Effector memory CD8-positive, alpha-beta T cell (primary cell): ENCODE measurements around the gene IMPDH2.

Experiments
- ATAC-seq: fragments of 150-1000 bp; cut with Tn5 transposase; replicated peaks from 2 replicates; pipeline ENCODE4 v1.10.0; 2021; ENCODE audit warnings: mild to moderate bottlenecking, moderate library complexity
- DNase-seq, 3 experiments: peaks; one replicate each; pipeline ENCODE4 v3.0.0; 2021
- H3K27ac Mint-ChIP-seq, 2 donors: one replicate each; pipeline ENCODE4 v1.8.0; 2022; ENCODE audit warnings: mild to moderate bottlenecking in 2 of 2, mixed read lengths in 2 of 2, moderate library complexity in 2 of 2
- H3K27me3 Mint-ChIP-seq, 2 donors: one replicate each; pipeline ENCODE4 v1.8.0; 2022; ENCODE audit warnings: mixed read lengths in 2 of 2
- H3K36me3 Mint-ChIP-seq: one replicate; pipeline ENCODE4 v1.8.0; 2022; ENCODE audit warnings: mild to moderate bottlenecking, moderate library complexity, mixed read lengths; ENCODE audit not compliant: insufficient read depth
- H3K4me1 Mint-ChIP-seq, 2 donors: one replicate each; pipeline ENCODE4 v1.8.0; 2022; ENCODE audit warnings: low read depth in 2 of 2, mixed read lengths in 2 of 2
- H3K4me3 Mint-ChIP-seq, 2 donors: one replicate each; pipeline ENCODE4 v1.8.0; 2022; ENCODE audit warnings: mild to moderate bottlenecking in 2 of 2, mixed read lengths in 2 of 2, moderate library complexity in 2 of 2
- H3K9me3 Mint-ChIP-seq, 2 donors: one replicate each; pipeline ENCODE4 v1.8.0; 2022; ENCODE audit warnings: mixed read lengths in 2 of 2

Gene IMPDH2

GRCh38 chr3:49007068-49007770, 22.0 kb downstream of the IMPDH2 start, which contains the start of gene WDR6:
Gene WDR6 (plus strand): TSS chr3:49007391. CDS start chr3:49007432, 41 bp downstream.
- H3K36me3 Mint-ChIP-seq, result peaks cover 39% of the 10 kb centered on the region
- peaks cover 23 to 35% of the 10 kb centered on the region in 2 donors for H3K4me1 Mint-ChIP-seq
- peak within 1 kb of the TSS; percentile 97 to 98 for H3K27ac Mint-ChIP-seq
- H3K9me3 Mint-ChIP-seq, result no peaks in the 10 kb centered on the region
- ATAC-seq, result peak; percentile 91
- peak within 1 kb of the TSS; percentile 98 to 99 for H3K4me3 Mint-ChIP-seq
- H3K27me3 Mint-ChIP-seq, result no peaks in the 10 kb centered on the region
- peak; percentile 92 to 97 (median 95) for DNase-seq

DNA sequence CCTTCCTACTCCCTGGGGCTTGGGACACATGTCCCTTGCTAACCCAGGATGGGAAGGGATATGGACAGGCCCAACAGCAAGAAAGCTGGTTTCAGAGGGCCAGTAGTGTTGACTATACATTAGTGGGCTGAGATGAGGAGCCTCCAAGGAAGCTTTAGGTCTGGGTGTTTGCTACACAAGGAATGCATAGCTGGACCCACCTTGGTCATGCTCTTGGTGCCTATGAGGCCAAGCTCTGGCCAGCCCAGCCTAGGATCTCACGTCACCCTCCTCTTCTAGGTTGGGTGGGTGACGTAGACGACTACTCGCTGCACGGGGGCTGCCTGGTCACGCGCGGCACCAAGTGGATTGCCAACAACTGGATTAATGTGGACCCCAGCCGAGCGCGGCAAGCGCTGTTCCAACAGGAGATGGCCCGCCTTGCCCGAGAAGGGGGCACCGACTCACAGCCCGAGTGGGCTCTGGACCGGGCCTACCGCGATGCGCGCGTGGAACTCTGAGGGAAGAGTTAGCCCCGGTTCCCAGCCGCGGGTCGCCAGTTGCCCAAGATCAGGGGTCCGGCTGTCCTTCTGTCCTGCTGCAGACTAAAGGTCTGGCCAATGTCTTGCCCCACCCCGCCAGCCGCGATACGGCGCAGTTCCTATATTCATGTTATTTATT, 22.7 kb downstream of the IMPDH2 start:
- Mint-ChIP-seq H3K4me1 (peaks cover 21 to 31% of the 10 kb centered on the region in 2 donors), H3K36me3 (peaks cover 39% of the 10 kb centered on the region), H3K27me3 (no peaks in the 10 kb centered on the region), H3K27ac (peak overlapping the region; percentile 97 to 98), H3K9me3 (no peaks in the 10 kb centered on the region), H3K4me3 (peak overlapping the region; percentile 98 to 99)
- DNase-seq (no peak), ATAC-seq (no peak)

DNA sequence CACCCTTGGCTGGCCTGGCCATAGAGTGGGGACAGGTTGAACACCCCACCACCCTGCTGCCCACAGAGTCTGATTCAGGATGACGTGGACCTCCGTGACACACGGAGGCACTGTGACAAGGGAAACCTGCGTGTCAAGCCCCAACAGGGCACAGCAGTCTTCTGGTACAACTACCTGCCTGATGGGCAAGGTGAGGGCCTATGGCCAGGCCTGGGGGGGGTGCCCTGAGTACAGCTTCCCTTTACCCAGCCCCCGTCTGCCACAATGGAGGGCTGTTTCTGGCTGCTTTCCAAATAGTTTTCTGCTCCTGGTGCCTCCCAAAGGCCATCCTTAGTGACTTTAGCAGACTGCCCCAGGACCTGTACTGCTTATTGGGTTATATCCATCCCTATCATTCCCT, 23.2 kb downstream of the IMPDH2 start:
- DNase-seq, result no peak
- Mint-ChIP-seq H3K4me1 (peaks cover 20 to 29% of the 10 kb centered on the region in 2 donors), H3K9me3 (no peaks in the 10 kb centered on the region)

GRCh38 chr3:49005303-49005680, 23.9 kb downstream of the IMPDH2 start:
- no peak overlapping the region for H3K27ac Mint-ChIP-seq
- no peak overlapping the region for H3K4me3 Mint-ChIP-seq
- peaks cover 20 to 29% of the 10 kb centered on the region in 2 donors for H3K4me1 Mint-ChIP-seq
- peaks cover 37% of the 10 kb centered on the region for H3K36me3 Mint-ChIP-seq
- H3K27me3 Mint-ChIP-seq, result no peaks in the 10 kb centered on the region
- no peaks in the 10 kb centered on the region for H3K9me3 Mint-ChIP-seq
- no peak for DNase-seq
- ATAC-seq, result no peak

More for the DNA sequence above, 23.2 kb downstream of the IMPDH2 start:
- no peak for ATAC-seq
- H3K27me3 Mint-ChIP-seq, result no peaks in the 10 kb centered on the region
- peak overlapping the region in 1 of 2 donors; percentile 97 for H3K27ac Mint-ChIP-seq
- peak overlapping the region in 1 of 2 donors; percentile 98 for H3K4me3 Mint-ChIP-seq
- peaks cover 36% of the 10 kb centered on the region for H3K36me3 Mint-ChIP-seq

DNA sequence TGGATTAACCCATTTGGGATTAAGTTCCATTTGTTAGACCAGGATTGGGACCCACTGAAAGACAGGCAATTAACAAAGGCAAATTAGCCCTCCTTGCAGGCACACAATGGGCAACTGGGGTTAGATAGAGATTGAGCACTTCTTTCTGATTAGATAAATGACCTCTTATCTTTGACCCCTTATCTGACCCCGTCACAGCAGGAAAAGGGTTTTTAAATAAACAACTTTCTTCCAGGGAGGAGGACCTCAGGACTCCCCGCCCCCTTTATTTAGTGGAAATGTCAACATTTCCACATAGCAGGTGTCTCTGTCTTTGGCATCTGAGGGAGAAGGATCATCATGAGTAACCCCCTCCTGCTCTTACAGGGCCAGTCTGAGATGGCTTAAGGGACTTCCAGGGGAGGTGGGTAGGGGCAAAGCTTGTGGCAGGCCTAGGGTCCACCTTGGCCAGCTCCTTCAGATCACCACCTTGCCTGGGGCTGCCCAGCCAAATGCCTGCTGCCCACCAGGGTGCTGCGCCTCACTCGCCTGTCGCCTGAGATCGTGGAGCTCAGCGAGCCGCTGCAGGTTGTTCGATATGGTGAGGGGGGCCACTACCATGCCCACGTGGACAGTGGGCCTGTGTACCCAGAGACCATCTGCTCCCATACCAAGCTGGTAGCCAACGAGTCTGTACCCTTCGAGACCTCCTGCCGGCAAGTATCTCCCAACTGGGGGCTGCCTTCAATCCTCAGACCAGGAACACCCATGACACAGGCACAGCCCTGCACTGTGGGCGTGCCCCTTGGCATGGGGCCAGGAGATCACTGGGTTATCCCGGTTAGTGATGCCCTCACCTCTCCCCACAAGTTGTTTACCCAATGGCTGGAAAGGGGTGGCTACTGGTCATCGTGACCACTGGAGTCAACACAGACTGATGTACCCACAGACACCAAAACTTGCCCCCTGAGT, 24.6 kb downstream of the IMPDH2 start:
- no peak overlapping the region for H3K4me3 Mint-ChIP-seq
- no peaks in the 10 kb centered on the region for H3K9me3 Mint-ChIP-seq
- no peak for DNase-seq
- H3K36me3 Mint-ChIP-seq, result peaks cover 34% of the 10 kb centered on the region
- ATAC-seq, result no peak
- peaks cover 20 to 32% of the 10 kb centered on the region in 2 donors for H3K4me1 Mint-ChIP-seq
- no peak overlapping the region for H3K27ac Mint-ChIP-seq
- H3K27me3 Mint-ChIP-seq, result no peaks in the 10 kb centered on the region

DNA sequence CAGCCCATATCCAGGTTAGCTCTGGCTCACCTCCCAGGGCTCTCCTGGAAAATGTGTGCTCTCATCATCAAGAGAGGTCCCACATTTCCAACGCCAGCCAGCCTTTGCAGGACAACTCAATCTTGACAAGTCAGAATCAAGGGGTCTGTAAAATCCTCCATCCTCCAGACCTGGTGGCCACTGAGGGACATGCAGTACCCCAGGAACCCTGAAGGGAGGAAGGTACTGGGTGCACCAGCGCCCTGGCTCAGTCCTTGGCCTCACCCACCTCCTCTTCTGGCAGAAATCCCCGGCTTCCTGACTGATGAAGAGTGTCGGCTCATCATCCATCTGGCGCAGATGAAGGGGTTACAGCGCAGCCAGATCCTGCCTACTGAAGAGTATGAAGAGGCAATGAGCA, 28.0 kb downstream of the IMPDH2 start:
- Mint-ChIP-seq H3K9me3 (no peaks in the 10 kb centered on the region), H3K27ac (peak overlapping the region; percentile 52 to 68), H3K27me3 (no peaks in the 10 kb centered on the region), H3K4me3 (no peak overlapping the region), H3K4me1 (peaks cover 6 to 10% of the 10 kb centered on the region in 2 donors), H3K36me3 (peaks cover 18% of the 10 kb centered on the region)
- DNase-seq, result no peak
- no peak for ATAC-seq

DNA sequence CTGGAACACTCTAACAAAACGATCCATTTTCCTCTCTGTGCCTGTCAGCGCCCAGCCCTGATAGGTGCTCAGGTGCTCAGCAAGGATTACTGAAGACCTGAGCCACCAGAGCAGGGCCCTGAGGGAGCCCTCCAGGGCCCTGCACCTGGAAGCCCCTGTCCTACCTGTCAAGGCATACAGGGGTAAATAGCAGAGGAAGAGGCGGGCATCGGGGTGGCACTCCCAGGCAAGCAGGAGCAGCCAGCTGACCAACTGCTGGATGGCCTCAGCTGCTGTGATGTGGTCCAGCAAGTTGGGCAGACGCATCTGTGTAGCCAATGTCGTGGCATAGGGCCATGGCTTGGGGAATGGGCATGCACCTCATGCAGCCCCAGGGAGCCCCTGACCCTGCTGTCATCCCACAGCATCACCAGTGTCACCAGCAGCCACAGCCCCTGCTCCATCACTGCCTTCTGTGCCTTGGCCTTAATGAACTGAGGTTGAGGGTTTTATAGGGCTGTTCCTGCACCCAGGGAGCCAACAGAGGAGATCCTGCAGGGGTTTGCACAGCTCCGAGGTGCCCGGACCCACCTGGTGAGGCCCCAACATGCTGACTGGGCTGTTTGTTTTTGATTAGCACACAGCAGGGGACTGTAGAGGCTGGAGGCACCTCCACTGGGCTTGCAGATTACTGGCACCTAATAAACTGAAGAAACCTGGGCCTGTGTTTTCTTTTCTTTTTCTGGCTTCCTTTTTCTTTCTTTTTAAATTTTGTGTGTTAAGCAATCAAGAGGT, 29.9 kb downstream of the IMPDH2 start:
- Mint-ChIP-seq H3K4me1 (peaks cover 9 to 14% of the 10 kb centered on the region in 2 donors), H3K9me3 (no peaks in the 10 kb centered on the region), H3K4me3 (no peak overlapping the region), H3K36me3 (peaks cover 33% of the 10 kb centered on the region), H3K27ac (peak overlapping the region in 1 of 2 donors; percentile 65), H3K27me3 (no peaks in the 10 kb centered on the region)
- DNase-seq (no peak), ATAC-seq (no peak)

DNA sequence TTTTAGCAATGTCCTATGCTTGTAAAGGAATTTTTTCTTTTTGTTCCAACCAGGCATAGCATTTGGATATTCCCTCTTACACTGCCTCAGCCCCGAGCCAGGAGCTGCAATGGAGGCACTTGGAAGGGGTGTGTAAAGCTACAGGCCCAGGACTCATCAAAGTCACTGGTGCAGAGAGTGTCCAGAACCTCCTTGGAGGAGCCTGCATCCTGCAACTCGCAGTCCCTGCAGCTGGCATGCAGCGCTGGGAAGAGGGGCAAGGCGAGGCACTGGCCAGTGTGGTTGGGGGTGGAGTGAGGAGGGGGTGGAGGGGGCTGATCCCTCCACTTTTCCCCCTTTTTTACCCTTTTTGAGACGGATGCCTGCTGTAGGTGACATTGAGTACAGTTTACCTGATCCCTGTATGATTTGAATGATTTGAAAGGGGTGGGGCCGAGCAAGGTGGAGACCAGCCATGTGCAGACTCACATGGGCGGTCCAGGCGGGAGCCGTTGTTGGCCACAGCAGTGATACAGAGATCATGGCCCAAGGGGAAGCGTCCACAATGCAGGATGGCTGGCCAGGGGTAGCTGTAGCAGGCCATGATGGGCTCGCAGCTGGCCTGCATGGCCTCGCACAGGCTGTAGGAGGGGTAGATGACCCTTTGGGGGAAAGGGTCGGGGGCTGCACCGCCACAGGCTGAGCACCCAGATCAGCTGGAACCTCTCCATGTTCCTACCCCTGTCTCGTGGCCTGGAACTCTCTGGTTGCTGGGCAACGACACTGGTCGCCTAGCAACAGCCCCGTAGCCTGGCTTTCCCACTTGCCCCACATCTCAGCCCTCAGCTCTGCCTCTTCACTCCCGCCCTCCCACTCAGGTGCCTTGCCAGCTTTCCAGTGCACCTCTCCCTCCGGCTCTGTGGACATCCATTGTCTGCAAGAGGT, 31.2 kb downstream of the IMPDH2 start:
- Mint-ChIP-seq H3K27me3 (no peaks in the 10 kb centered on the region), H3K9me3 (no peaks in the 10 kb centered on the region), H3K27ac (peak overlapping the region in 1 of 2 donors; percentile 65), H3K36me3 (peaks cover 33% of the 10 kb centered on the region), H3K4me1 (peaks cover 11 to 14% of the 10 kb centered on the region in 2 donors), H3K4me3 (no peak overlapping the region)
- ATAC-seq, result no peak
- DNase-seq, result no peak

- DNase-seq (no peak), ATAC-seq (no peak)
- Mint-ChIP-seq H3K9me3 (no peaks in the 10 kb centered on the region), H3K27ac (no peak overlapping the region), H3K27me3 (no peaks in the 10 kb centered on the region), H3K4me1 (peaks cover 9 to 11% of the 10 kb centered on the region in 2 donors), H3K4me3 (no peak overlapping the region), H3K36me3 (peaks cover 31% of the 10 kb centered on the region)
These were observed 32.0 kb downstream of the IMPDH2 start for GRCh38 chr3:48997102-48997635.

DNA sequence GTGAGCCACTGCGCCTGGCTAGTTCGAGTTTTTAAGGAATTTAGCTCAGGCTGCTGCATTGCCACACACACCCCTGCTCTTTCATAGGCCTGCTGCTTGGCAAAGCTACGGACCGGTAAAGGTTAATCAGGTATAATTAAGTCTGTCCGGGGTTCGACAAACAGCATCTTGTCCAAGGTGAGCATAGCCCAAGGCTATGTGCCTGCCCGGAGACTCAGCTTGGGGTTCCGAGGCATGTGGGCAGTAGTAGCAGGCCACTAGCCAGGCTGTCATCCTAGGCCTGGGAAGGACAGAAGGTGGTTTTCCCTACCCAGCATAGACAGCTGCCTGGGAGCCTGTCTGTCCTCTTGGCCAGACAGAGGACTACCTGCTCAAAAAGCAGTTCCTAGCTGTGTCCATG, 32.6 kb downstream of the IMPDH2 start:
- Mint-ChIP-seq H3K27ac (no peak overlapping the region), H3K4me3 (no peak overlapping the region), H3K36me3 (peaks cover 26% of the 10 kb centered on the region), H3K9me3 (no peaks in the 10 kb centered on the region), H3K4me1 (peaks cover 13 to 15% of the 10 kb centered on the region in 2 donors), H3K27me3 (no peaks in the 10 kb centered on the region)
- ATAC-seq (no peak), DNase-seq (no peak)

DNA sequence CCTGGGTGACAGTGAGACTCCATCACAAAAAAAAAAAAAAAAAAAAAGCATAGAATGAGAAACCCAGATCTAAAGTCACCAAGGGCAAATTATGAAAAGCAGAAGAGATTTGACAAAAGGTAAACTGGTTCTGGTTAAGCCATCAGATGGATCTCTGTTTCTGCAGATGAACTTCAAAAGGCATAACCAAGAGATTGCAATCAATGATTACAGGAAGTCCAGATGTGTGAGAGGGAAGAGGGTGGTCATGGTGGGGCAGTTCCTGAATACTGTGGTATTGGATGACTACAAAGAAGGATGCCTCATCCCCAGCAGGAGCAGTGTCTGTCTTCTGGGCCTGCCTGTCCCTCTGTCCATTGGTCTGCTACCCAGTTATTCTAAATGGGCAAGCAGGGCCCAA, 35.4 kb downstream of the IMPDH2 start:
- H3K4me3 Mint-ChIP-seq, result no peak overlapping the region
- H3K27me3 Mint-ChIP-seq, result no peaks in the 10 kb centered on the region
- ATAC-seq (no peak), DNase-seq (no peak)
- H3K36me3 Mint-ChIP-seq, result peaks cover 26% of the 10 kb centered on the region
- H3K27ac Mint-ChIP-seq, result peak overlapping the region in 1 of 2 donors; percentile 52
- peaks cover 29 to 33% of the 10 kb centered on the region in 2 donors for H3K4me1 Mint-ChIP-seq
- no peaks in the 10 kb centered on the region for H3K9me3 Mint-ChIP-seq
